NCI-H526 treated with DMSO at 0.1 percent for 48 hours (cell line): ENCODE measurements around the gene PAPLN.

Experiments used
- DNase-seq: peaks from one replicate; lab custom pipeline; 2025; lab: John Stamatoyannopoulos, UW

PAPLN gene

GRCh38 chr14:73232984-73233383, 4.3 kb upstream of the PAPLN start:
- no peak for DNase-seq

GRCh38 chr14:73233564-73233963, 3.7 kb upstream of the PAPLN start:
- DNase-seq = no peak

- DNase-seq = no peak
Measured at GRCh38 chr14:73234029-73234428, 3.3 kb upstream of the PAPLN start.

- no peak for DNase-seq
Measured at GRCh38 chr14:73234586-73235394, 2.5 kb upstream of the PAPLN start.

GRCh38 chr14:73235531-73236155, 1.7 kb upstream of the PAPLN start:
- no peak for DNase-seq

- DNase-seq = no peak
Measured at GRCh38 chr14:73236157-73236556, 1.1 kb upstream of the PAPLN start.

GRCh38 chr14:73236752-73237218, 521 bp upstream of the PAPLN start:
- DNase-seq = no peak

- DNase-seq = no peak
Measured at GRCh38 chr14:73237786-73238423, 599 bp downstream of the PAPLN start.

GRCh38 chr14:73238424-73238852, 1.1 kb downstream of the PAPLN start:
- no peak for DNase-seq

GRCh38 chr14:73238941-73239340, 1.6 kb downstream of the PAPLN start:
- no peak for DNase-seq

- no peak for DNase-seq
Measured at GRCh38 chr14:73239393-73240241, 2.3 kb downstream of the PAPLN start.

- no peak for DNase-seq
Measured at GRCh38 chr14:73240816-73241480, 3.6 kb downstream of the PAPLN start.

GRCh38 chr14:73241481-73242165, 4.3 kb downstream of the PAPLN start:
- no peak for DNase-seq

GRCh38 chr14:73242357-73242901, 5.1 kb downstream of the PAPLN start:
- DNase-seq = no peak

GRCh38 chr14:73243341-73243740, 6.0 kb downstream of the PAPLN start:
- no peak for DNase-seq

GRCh38 chr14:73243748-73244147, 6.4 kb downstream of the PAPLN start:
- no peak for DNase-seq

- no peak for DNase-seq
Measured at GRCh38 chr14:73244541-73245290, 7.4 kb downstream of the PAPLN start.

GRCh38 chr14:73245480-73246325, 8.4 kb downstream of the PAPLN start:
- peak; percentile 33 for DNase-seq
